ENCODE measurements around the gene PCNX1.

DNA sequence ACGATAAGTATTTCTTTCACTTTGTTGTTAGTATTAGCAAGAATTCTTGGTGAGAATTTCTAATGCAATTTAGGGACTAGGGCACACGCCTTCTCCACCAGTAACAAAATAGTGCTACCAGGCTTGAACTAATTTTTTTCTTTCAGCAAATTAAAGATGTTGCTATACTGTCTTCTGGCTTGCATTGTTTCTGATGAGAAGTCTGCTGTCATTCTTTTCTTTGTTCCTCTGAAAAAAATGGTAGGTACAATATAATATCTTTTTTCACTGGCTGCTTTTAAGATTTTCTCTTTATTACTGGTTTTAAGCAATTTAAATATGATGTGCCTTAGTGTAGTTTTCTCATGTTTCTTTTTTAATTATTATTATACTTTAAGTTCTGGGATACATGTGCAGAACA, 171.2 kb downstream of the PCNX1 start:
- TF ChIP-seq, protein P1, sequence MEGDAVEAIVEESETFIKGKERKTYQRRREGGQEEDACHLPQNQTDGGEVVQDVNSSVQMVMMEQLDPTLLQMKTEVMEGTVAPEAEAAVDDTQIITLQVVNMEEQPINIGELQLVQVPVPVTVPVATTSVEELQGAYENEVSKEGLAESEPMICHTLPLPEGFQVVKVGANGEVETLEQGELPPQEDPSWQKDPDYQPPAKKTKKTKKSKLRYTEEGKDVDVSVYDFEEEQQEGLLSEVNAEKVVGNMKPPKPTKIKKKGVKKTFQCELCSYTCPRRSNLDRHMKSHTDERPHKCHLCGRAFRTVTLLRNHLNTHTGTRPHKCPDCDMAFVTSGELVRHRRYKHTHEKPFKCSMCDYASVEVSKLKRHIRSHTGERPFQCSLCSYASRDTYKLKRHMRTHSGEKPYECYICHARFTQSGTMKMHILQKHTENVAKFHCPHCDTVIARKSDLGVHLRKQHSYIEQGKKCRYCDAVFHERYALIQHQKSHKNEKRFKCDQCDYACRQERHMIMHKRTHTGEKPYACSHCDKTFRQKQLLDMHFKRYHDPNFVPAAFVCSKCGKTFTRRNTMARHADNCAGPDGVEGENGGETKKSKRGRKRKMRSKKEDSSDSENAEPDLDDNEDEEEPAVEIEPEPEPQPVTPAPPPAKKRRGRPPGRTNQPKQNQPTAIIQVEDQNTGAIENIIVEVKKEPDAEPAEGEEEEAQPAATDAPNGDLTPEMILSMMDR (IDR thresholded peaks at IDR 0.05) = no peak
- no peak for TF ChIP-seq POLR2A (IDR thresholded peaks at IDR 0.05)

All from esophagus squamous epithelium (tissue), 4 donors.